HG02763 (cell line): ENCODE results near the gene GPR39.

ENCODE experiments used
- ATAC-seq: cut with Tn5 transposase; IDR thresholded peaks from one replicate; pipeline ENCODE4 v1.9.1; 2021; ENCODE audit warnings: mild to moderate bottlenecking, moderate library complexity; ENCODE audit not compliant: unreplicated experiment

The GPR39 gene

GRCh38 chr2:132636346-132636745, 219.7 kb downstream of the GPR39 start:
- no peak for ATAC-seq

DNA sequence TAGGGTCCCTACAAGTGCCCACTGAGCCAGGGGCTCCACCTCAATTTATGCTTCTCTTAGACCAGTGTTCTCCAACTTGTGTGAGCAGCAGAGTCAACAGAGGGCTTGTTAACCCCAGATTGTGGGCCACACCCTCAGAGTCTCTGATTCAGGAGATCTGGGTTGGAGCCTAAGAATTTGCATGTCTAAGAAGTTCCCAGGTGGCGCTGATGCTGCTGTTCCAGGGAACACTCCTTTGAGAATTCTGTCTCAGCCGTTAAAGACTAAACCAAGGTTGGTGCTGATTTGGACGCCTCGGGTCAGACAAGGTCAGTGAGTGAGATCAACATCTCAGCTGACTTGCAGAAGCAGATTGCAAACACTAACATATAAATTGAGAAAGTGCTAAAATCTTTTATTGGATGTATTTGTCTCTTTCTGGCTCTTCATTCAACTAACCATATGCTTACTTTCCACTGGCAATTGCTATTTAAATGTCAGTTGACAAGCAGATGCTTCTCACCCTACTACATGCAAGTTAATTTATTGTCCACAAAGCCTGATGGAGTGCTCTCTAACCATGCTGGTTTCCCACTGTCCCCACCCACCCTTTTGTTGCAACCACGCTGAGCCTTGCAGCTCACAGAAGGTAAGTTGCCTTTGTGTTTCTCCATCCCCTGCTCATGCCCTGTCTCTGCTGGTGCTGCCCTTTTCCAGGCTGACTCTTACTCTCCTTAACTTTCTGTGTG, 221.9 kb downstream of the GPR39 start:
- ATAC-seq = no peak

DNA sequence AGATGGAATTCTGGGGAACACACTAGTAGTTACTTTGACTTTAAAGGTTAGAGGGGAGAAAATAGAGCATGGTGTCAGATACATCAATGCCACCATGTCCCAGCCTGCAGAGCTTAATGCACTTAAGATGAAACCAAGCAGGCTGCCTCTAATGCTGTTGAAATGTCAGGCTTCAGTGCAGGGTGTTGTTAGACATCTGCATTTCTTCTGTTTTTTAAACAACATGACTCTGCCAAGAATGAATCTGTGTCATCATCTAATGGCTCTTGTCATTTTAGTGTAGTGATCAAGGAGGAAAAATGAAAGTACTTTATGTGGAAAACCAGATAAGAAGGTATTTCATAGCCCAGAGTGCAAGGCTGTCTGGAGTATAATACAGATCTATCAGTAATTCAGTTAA, 223.5 kb downstream of the GPR39 start:
- no peak for ATAC-seq

DNA sequence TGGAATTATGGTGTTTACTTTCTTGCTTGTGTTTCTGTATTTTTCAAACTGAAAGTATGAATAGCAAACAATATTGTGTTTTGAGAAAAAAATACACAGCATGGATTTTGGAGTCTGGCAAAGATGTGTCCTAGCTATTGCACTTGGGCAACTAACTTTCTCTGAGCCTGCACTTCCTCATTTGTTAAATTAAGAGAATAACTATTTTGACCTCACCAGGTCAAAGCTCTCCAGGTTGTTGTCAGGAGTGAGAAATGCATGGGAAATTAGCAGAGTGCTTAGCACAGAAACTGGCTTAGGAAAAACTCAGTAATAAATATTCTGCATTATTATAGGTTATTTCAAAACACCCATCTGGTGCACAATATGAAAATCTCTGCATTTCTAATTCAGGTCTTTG, 225.2 kb downstream of the GPR39 start:
- ATAC-seq = no peak

DNA sequence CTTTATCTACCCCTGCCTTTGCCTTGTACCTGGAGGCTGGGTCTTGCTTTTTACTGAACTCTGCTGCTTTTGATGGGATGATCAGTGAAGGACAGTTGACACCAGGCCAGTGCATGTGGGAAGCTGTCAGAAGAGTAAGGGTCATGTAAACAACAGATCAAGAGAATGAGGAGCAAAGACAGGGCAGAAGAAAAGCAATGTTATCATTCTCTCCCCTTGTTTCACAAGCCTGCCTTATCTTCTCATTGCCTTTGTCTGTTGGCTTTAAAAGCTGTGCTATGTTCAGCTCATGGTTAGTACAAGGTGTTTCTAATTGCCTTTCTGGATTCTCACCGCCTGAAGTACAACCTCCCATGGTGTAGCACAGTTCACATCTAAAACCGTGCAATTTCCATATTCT, 225.8 kb downstream of the GPR39 start:
- ATAC-seq = no peak

- ATAC-seq = no peak
Measured at GRCh38 chr2:132645176-132645575, 228.6 kb downstream of the GPR39 start.

- ATAC-seq = no peak
Measured at GRCh38 chr2:132645722-132646539, 229.3 kb downstream of the GPR39 start.

GRCh38 chr2:132646540-132647108, 230.0 kb downstream of the GPR39 start:
- no peak for ATAC-seq

- no peak for ATAC-seq
Measured at GRCh38 chr2:132651115-132652045, 234.8 kb downstream of the GPR39 start.

DNA sequence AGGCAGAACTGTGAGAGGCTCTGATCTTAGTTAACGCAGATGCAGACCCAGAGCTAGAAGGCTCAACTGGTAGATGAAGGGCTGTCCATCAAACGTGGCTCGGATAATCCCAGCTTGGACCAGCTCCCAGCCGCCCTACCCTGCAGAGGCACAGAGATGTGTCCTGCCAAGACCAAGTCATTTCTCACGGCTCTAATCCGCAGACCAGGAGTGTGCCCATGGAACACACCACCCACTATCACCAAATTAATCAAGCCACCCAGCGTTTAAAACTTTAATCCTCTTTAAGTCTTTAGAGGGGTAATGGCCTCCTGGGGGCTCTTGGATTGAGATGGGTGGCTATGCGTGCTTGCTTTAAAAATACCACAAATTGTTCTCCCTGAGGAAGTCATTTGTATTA, 235.9 kb downstream of the GPR39 start:
- ATAC-seq = no peak

DNA sequence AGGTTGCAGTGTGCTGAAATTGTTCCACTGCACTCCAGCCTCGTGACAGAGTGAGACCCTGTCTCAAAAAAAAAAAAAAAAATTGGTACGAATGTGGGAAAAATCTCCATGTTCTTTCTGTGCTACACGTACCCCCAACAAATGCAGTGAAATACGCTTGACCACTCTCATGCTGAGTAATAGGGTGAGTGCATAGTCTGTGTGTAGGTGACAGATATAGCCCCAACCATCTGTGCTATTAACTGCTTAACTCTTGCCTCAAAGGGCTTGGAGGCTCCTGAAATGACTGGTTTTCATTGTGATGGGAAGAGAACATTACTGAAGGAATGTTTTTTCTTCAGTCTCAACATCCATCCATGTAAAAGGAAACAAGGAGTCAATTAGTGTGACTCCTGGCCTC, 237.7 kb downstream of the GPR39 start:
- no peak for ATAC-seq

- ATAC-seq = no peak
Measured at GRCh38 chr2:132654968-132655367, 238.4 kb downstream of the GPR39 start.

DNA sequence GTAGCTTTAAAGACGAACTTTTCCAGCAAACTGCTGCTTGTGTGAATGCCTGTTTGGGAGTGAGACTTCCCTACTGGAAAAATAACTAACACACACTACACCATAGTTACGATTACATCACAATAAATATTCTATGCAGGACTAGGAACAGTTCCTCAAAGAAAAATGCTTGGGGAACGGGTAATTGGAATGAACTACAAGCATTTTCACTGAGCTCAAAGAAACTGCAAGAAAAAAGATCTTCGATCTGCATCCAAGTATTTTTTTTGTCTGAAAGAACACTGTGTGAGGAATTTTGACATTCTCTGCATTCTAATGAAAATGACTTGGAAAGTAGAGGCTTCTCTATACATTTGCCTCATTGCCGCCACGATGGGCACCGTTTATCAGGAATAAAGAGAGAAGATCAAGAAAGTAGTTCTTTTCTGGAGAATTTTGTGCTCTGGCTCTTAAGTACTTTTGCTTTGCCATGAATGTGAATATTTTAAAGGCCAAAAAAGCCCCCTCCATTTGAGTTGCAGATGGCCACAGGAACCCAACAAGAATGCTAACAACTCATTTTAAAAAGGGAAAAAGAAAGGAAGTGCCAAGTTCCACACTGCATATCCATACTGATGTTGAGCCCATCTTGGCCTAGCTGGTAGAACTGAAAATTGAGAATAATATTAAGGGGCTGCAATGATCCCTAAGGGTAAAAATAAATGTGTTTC, 239.8 kb downstream of the GPR39 start:
- ATAC-seq = no peak

- no peak for ATAC-seq
Measured at GRCh38 chr2:132659331-132659730, 242.7 kb downstream of the GPR39 start.

GRCh38 chr2:132662732-132663131, 246.1 kb downstream of the GPR39 start:
- ATAC-seq = no peak

DNA sequence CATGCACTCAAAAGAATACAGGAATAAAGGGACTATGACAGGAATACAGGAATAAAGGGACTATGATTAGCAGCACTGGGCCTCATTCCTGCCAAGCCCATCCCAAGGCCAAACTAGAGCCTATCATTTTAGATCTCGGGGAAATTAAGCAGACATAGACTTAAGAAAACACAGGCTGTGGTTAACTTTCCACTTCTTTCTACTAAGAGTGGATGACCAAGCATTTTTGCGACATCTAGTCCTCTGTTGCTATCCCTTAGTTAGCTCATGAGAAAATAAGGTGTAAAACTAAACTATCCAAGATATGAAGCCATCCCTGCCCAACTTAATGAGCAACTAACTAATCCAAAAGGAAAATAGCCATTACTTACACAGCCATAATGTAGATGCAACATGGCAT, 247.5 kb downstream of the GPR39 start:
- no peak for ATAC-seq

DNA sequence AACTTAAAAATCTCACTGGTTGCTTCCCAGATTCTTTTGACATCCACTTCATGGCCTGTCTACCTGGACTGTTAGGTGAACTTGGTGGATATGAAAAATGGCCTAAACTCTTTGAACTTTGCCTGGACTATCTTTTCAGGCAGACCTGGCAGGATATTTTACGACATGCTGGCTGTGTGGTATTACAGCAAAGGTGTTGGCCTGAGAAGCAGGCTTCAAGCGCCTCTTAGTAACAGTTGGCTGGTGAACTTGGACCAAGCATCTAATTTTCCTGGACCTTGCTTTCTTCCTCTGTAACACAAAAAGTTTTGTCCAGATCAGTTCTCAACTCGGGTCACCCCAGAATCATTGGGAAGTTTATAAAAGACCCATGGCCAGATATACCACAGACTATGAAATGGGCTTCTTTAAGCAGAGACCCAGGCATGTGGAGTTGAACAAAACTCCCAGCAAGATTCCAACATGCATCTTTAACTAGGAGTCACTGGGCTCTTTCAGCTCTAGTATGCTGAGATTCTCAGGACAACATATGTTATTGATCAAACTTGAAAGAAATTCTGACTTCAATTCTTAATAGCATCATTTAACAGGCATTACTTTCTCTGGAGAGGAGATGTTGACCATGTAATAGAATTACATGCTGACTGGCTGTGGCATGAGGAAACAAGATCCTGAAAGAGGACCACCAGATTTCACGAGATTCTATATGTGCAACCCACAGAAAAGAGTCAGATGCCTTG, 249.0 kb downstream of the GPR39 start:
- no peak for ATAC-seq

GRCh38 chr2:132667706-132668105, 251.1 kb downstream of the GPR39 start:
- no peak for ATAC-seq

- no peak for ATAC-seq
Measured at GRCh38 chr2:132668189-132668823, 251.7 kb downstream of the GPR39 start.
